MM.1S (cell line): ENCODE measurements around the gene MAP4K3.

ENCODE experiments used
- DNase-seq: peaks from one replicate; pipeline ENCODE4 v3.0.0-alpha.2; 2015
- H2AFZ ChIP-seq: fragments of 300-600 bp; sonication (generic); 2 replicates; pipeline ENCODE4 v1.6.0; 2016; ENCODE audit warnings: antibody characterized with exemption, low read length
- H3F3A ChIP-seq: fragments of 300-600 bp; sonication (generic); 2 replicates; pipeline ENCODE4 v1.6.1; 2016; ENCODE audit warnings: mild to moderate bottlenecking, antibody characterized with exemption, low read length, moderate library complexity, mixed read lengths; ENCODE audit not compliant: insufficient read depth
- H3K27ac ChIP-seq: fragments of 300-600 bp; sonication (generic); 2 replicates; pipeline ENCODE4 v1.5.1; 2016; ENCODE audit warnings: mild to moderate bottlenecking, low read length
- H3K27me3 ChIP-seq: fragments of 300-600 bp; sonication (generic); replicated peaks from 2 replicates; pipeline ENCODE4 v1.6.0; 2016; ENCODE audit warnings: low read length; ENCODE audit not compliant: insufficient read depth
- H3K36me3 ChIP-seq: fragments of 300-600 bp; sonication (generic); replicated peaks from 2 replicates; pipeline ENCODE4 v1.6.1; 2016; ENCODE audit warnings: mild to moderate bottlenecking, low read length, mixed read lengths; ENCODE audit not compliant: insufficient read depth
- H3K4me1 ChIP-seq: fragments of 300-600 bp; sonication (generic); 2 replicates; pipeline ENCODE4 v1.6.1; 2016; ENCODE audit warnings: low read length, mixed read lengths
- H3K4me2 ChIP-seq: fragments of 300-600 bp; sonication (generic); 2 replicates; pipeline ENCODE4 v1.6.0; 2016; ENCODE audit warnings: low read depth, low read length
- H3K4me3 ChIP-seq: fragments of 300-600 bp; sonication (generic); 2 replicates; pipeline ENCODE4 v1.5.1; 2016; ENCODE audit warnings: low read length, mixed read lengths
- H3K79me2 ChIP-seq: fragments of 300-600 bp; sonication (generic); 2 replicates; pipeline ENCODE4 v1.6.1; 2016; ENCODE audit warnings: mixed run types, low read length, mixed read lengths
- H3K9ac ChIP-seq: fragments of 300-600 bp; sonication (generic); 2 replicates; pipeline ENCODE4 v1.6.1; 2016; ENCODE audit warnings: low read length, mixed read lengths
- H3K9me2 ChIP-seq: fragments of 300-600 bp; sonication (generic); replicated peaks from 2 replicates; pipeline ENCODE4 v1.6.1; 2016; ENCODE audit warnings: mild to moderate bottlenecking, low read length, mixed read lengths; ENCODE audit not compliant: insufficient read depth
- H3K9me3 ChIP-seq: fragments of 300-600 bp; sonication (generic); replicated peaks from 2 replicates; pipeline ENCODE4 v1.6.1; 2016; ENCODE audit warnings: mild to moderate bottlenecking, low read length, mixed read lengths; ENCODE audit not compliant: insufficient read depth
- H4K20me1 ChIP-seq: fragments of 300-600 bp; sonication (generic); 2 replicates; pipeline ENCODE4 v1.6.1; 2016; ENCODE audit warnings: mild to moderate bottlenecking, low read length, moderate library complexity, mixed read lengths; ENCODE audit not compliant: insufficient read depth
- EZH2 ChIP-seq: fragments of 300-600 bp; sonication (generic); optimal IDR thresholded peaks from 2 replicates; pipeline ENCODE3; 2017; ENCODE audit warnings: low read depth, mild to moderate bottlenecking, antibody characterized with exemption, low read length, mixed read lengths
- EZH2phosphoT487 ChIP-seq: fragments of 300-600 bp; sonication (generic); IDR thresholded peaks from 2 replicates; pipeline ENCODE4 v1.6.1; 2018; ENCODE audit warnings: antibody characterized with exemption, low read length
- TF ChIP-seq, protein P1 (sequence below): fragments of 300-600 bp; sonication (generic); IDR thresholded peaks from 2 replicates; pipeline ENCODE4 v1.5.1; 2016; ENCODE audit warnings: antibody characterized with exemption, low read length, mixed read lengths

Gene MAP4K3

DNA sequence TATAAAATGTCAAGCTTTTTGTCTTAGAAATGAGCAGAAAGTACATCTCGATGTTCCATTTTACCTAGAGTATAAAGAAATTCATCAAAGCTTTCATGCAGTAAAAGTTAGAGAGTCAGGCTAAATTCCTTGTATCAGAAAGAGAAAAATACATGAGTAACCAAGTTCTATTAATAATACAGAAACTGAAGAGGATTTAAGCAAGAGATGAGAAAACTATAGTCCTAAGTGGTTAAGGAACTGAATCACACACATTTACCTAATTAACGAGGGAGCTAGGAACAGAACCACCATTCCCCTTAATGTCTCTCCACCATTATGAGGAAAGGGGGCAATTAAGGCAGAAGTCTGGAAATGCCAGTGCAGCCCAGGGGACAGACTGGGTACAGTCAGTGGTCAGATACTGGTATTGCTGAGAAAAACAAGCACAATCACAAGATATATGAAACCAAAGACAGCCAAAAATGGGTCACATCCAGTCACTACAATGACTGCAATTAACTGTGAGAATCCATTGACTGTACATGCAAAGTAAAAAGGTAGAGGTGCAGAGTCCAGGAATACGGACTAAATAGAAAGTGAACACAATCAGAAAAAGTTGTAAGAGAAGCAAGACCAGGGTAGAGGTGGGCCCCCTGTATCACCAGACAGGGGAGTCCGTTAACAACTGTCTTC is 23.9 kb downstream of the MAP4K3 start:
- H4K20me1 ChIP-seq: no peaks in the 10 kb centered on the region
- peak overlapping the region; percentile 54 for H3K9ac ChIP-seq
- peaks cover 44% of the 10 kb centered on the region for H3K4me1 ChIP-seq
- peak overlapping the region; percentile 86 for H3K27ac ChIP-seq
- DNase-seq: peak; percentile 37
- peak overlapping the region; percentile 58 for H3K4me3 ChIP-seq
- no peaks in the 10 kb centered on the region for H3K9me3 ChIP-seq
- H3F3A ChIP-seq: peaks cover 28% of the 10 kb centered on the region
- H3K36me3 ChIP-seq: no peaks in the 10 kb centered on the region
- H3K9me2 ChIP-seq: no peaks in the 10 kb centered on the region
- H3K79me2 ChIP-seq: peaks cover 93% of the 10 kb centered on the region
- peak overlapping the region; percentile 99 for H3K4me2 ChIP-seq
- H3K27me3 ChIP-seq: no peaks in the 10 kb centered on the region
- TF ChIP-seq, protein P1, sequence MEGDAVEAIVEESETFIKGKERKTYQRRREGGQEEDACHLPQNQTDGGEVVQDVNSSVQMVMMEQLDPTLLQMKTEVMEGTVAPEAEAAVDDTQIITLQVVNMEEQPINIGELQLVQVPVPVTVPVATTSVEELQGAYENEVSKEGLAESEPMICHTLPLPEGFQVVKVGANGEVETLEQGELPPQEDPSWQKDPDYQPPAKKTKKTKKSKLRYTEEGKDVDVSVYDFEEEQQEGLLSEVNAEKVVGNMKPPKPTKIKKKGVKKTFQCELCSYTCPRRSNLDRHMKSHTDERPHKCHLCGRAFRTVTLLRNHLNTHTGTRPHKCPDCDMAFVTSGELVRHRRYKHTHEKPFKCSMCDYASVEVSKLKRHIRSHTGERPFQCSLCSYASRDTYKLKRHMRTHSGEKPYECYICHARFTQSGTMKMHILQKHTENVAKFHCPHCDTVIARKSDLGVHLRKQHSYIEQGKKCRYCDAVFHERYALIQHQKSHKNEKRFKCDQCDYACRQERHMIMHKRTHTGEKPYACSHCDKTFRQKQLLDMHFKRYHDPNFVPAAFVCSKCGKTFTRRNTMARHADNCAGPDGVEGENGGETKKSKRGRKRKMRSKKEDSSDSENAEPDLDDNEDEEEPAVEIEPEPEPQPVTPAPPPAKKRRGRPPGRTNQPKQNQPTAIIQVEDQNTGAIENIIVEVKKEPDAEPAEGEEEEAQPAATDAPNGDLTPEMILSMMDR: no peak
- no peak for TF ChIP-seq EZH2
- no peak for TF ChIP-seq EZH2phosphoT487
- no peak overlapping the region; the same call in 1 of the 2 replicates for H2AFZ ChIP-seq

DNA sequence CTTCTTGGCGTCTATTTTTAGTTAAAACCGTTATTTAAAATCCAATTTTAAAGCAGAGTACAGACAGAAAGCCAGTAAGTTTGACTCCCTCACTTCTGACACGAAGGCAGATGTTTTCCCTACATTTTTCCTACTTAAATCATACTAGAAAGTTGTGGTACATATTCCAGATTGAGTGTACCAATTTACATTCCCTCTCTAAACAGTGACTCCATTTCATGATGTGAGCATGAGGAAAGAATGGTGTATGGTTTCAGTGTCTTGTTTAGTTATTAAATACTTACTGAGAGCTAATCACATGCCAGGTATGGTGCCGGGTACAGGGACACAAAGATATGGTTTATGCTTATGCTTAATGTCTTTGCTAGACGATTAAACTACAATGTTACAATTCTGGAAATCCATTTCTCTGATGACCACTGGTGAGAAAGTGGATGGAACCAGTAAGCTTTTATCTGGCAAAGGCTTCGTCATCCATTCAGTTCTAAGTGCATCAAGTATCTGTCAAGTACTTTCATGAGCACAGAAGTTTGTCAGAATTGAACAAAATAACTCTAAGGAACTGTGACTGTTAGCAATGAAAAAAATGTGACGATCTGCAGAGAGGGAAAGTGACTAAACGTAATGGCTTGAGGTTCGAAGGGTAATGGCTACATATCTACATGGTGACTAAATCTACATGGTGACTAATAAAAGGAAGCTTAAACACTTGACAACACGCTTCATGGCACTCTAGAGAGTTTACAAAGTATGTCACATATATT is 25.7 kb downstream of the MAP4K3 start:
- TF ChIP-seq, protein P1: no peak
- TF ChIP-seq EZH2: no peak
- TF ChIP-seq EZH2phosphoT487: no peak
- H3K27ac ChIP-seq: no peak overlapping the region
- no peaks in the 10 kb centered on the region for H3K36me3 ChIP-seq
- no peaks in the 10 kb centered on the region for H3K9me3 ChIP-seq
- H2AFZ ChIP-seq: no peak overlapping the region
- H3K4me1 ChIP-seq: peaks cover 60% of the 10 kb centered on the region
- no peak for DNase-seq
- no peaks in the 10 kb centered on the region for H3K27me3 ChIP-seq
- no peaks in the 10 kb centered on the region for H3K9me2 ChIP-seq
- peaks cover 30% of the 10 kb centered on the region for H3F3A ChIP-seq
- H4K20me1 ChIP-seq: no peaks in the 10 kb centered on the region
- H3K4me3 ChIP-seq: no peak overlapping the region
- H3K79me2 ChIP-seq: peaks cover 93% of the 10 kb centered on the region
- H3K4me2 ChIP-seq: no peak overlapping the region
- H3K9ac ChIP-seq: no peak overlapping the region

DNA sequence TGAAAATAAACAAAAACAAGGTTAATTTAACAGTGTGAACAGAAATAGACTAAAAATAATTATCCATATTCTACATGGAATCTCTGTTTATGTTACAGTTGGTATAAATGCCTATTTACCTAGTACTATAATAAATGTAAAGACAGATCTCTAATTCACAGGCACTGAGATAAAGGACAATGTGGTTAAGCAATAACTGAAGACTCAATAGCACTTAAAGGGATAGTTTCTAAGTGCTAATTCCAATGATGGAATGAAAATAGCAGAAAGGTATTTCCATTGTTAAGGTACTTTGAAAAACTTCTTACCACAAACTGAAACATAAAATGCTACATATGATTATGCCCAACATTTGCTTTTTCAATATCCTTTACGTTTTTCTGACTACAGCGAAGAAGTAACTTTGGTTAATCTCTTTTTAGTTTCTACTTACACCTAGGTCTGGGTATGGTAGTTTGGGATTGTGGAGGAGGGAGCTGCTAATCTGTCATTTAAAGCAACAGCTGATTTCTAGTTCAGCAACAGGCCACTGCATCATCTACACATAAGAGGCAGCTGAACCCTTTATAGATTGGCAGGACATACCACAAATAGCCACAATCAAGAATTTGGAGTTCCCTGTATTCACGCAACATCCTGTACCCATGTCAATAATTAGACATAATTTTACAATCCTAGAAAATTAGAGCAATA is 27.2 kb downstream of the MAP4K3 start:
- no peaks in the 10 kb centered on the region for H3K27me3 ChIP-seq
- peak overlapping the region; percentile 63 for H3K4me2 ChIP-seq
- no peaks in the 10 kb centered on the region for H3K9me3 ChIP-seq
- no peaks in the 10 kb centered on the region for H4K20me1 ChIP-seq
- H3F3A ChIP-seq: peaks cover 30% of the 10 kb centered on the region
- H2AFZ ChIP-seq: no peak overlapping the region
- H3K27ac ChIP-seq: peak overlapping the region; percentile 38; the same call in 1 of the 2 replicates
- TF ChIP-seq EZH2phosphoT487 (no peak), EZH2 (no peak)
- TF ChIP-seq, protein P1: no peak
- DNase-seq: no peak
- H3K4me3 ChIP-seq: no peak overlapping the region
- H3K36me3 ChIP-seq: no peaks in the 10 kb centered on the region
- H3K9me2 ChIP-seq: no peaks in the 10 kb centered on the region
- H3K9ac ChIP-seq: no peak overlapping the region
- H3K4me1 ChIP-seq: peaks cover 63% of the 10 kb centered on the region
- H3K79me2 ChIP-seq: peaks cover 94% of the 10 kb centered on the region
